GM18498 (cell line): ENCODE measurements around the gene RBBP8NL.
A peak's percentile ranks its signal among the peaks of the same experiment; 100 is the strongest.

Experiments
- ATAC-seq: cut with Tn5 transposase; IDR thresholded peaks from one replicate; pipeline ENCODE4 v1.9.1; 2021; ENCODE audit warnings: mild to moderate bottlenecking, moderate library complexity; ENCODE audit not compliant: unreplicated experiment

The RBBP8NL gene

GRCh38 chr20:62408640-62409039 is 18.7 kb downstream of the RBBP8NL start:
- ATAC-seq, result no peak

GRCh38 chr20:62408055-62408454 is 19.3 kb downstream of the RBBP8NL start:
- no peak for ATAC-seq

GRCh38 chr20:62407221-62407992 is 19.9 kb downstream of the RBBP8NL start, which contains the start of gene CABLES2:
TSS of gene CABLES2 (minus strand) at chr20:62407285. CDS start at chr20:62407276, 9 bp downstream.
- peak; percentile 88 for ATAC-seq

- peak; percentile 3 for ATAC-seq
Measured at GRCh38 chr20:62406635-62407176, 20.6 kb downstream of the RBBP8NL start.

GRCh38 chr20:62405981-62406513 is 21.3 kb downstream of the RBBP8NL start:
- no peak for ATAC-seq

GRCh38 chr20:62405108-62405980 is 22.0 kb downstream of the RBBP8NL start:
- ATAC-seq, result no peak

- no peak for ATAC-seq
Measured at GRCh38 chr20:62404761-62405107, 22.6 kb downstream of the RBBP8NL start.

- no peak for ATAC-seq
Measured at GRCh38 chr20:62404112-62404665, 23.1 kb downstream of the RBBP8NL start.

- ATAC-seq, result no peak
Measured at GRCh38 chr20:62403331-62403730, 24.0 kb downstream of the RBBP8NL start.

- ATAC-seq, result no peak
Measured at GRCh38 chr20:62402456-62403150, 24.7 kb downstream of the RBBP8NL start.

GRCh38 chr20:62401331-62401779 is 26.0 kb downstream of the RBBP8NL start:
- ATAC-seq, result no peak

- no peak for ATAC-seq
Measured at GRCh38 chr20:62400541-62400940, 26.8 kb downstream of the RBBP8NL start.

GRCh38 chr20:62400021-62400420 is 27.3 kb downstream of the RBBP8NL start:
- ATAC-seq, result no peak

GRCh38 chr20:62398120-62398821 is 29.1 kb downstream of the RBBP8NL start:
- no peak for ATAC-seq

GRCh38 chr20:62396367-62397239 is 30.7 kb downstream of the RBBP8NL start:
- no peak for ATAC-seq

- ATAC-seq, result no peak
Measured at GRCh38 chr20:62395311-62396242, 31.8 kb downstream of the RBBP8NL start.
